Measurements from ENCODE around the gene SLC8A3. TPM values are rescaled to one million over a fixed set of nuclear protein-coding genes. Genes with fewer than 3 reads are reported as not detected.

Gene SLC8A3
- polyA plus RNA-seq, 1 of the 3 experiments (the other 2 are of a cell fraction): 0.26 TPM

DNA sequence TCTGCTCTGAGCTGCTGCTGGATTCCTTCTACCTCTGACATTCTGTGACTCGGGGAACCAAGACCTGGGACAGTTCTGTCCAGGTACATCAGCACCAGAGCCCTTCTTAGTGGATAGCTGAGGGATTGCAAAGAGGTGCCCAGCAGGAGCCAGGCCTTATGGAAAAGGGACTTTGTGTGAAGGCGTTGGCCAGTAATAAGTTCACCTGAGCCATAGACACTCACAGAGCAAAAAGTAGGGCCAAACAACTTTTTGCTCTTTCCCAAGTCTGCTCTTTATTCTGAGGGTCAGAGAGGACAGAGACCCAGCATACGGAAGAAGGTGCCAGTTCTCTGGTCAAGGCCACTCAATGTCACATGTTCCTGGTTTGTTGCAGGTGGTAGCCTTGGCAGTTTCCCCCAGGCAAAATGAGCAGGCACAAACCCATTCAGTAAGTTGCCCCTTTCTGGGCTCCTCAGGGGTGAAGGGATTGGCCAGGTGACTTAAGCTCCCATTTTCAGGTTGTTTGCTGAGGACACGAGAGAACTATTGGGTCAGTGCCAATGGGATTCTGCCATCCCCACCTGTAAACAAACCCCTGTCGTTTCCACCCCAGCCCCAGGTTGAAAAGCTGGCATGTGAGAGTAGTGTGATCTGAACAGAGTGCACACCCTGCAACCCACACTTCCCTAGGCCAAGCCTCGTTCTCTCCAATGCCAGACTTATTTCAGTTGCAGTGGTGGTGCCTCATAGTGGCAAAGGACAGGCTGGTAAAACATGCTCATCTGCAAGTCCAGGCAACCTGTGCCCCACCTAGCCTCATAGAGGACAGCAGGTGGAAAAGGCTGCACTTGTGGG lies 159.2 kb downstream of the SLC8A3 start:
- Histone ChIP-seq H3K27ac (ENCODE audit: low read depth in 2 of 2, low read length in 1 of 2) (no peak overlapping the region), H3K4me2 (no peak overlapping the region), H3K4me3 (ENCODE audit: low read depth in 2 of 2, low read length in 1 of 2) (no peak overlapping the region), H2AFZ (ENCODE audit: low read depth) (no peak overlapping the region), H3K9me2 (no peaks in the 10 kb centered on the region), H3K4me1 (ENCODE audit: control insufficient read depth in 1 of 2, insufficient read depth in 2 of 2, low read depth in 1 of 2, low read length in 1 of 2) (no peaks in the 10 kb centered on the region), H3K27me3 (ENCODE audit: insufficient read depth) (no peaks in the 10 kb centered on the region), H4K20me1 (ENCODE audit: insufficient read depth) (no peaks in the 10 kb centered on the region), H3K36me3 (replicated peaks in 1 of 2; ENCODE audit: control insufficient read depth in 1 of 2, insufficient read depth in 2 of 2, low read length in 1 of 2) (no peaks in the 10 kb centered on the region), H3K79me2 (ENCODE audit: insufficient read depth) (no peaks in the 10 kb centered on the region), H3K9me3 (no peaks in the 10 kb centered on the region), H3K9ac (no peak overlapping the region), H3F3A (replicated peaks; ENCODE audit: insufficient read depth) (no peaks in the 10 kb centered on the region)
- ChIA-PET POLR2A (no interaction called here), CTCF (interaction anchor here (1.2 to 4.2 kb wide), 11 partner anchors 9 to 287 kb away, joined by 3 to 238 read pairs (median 20); partner anchors contain the start of gene SMOC1)
- TF ChIP-seq, protein P1, sequence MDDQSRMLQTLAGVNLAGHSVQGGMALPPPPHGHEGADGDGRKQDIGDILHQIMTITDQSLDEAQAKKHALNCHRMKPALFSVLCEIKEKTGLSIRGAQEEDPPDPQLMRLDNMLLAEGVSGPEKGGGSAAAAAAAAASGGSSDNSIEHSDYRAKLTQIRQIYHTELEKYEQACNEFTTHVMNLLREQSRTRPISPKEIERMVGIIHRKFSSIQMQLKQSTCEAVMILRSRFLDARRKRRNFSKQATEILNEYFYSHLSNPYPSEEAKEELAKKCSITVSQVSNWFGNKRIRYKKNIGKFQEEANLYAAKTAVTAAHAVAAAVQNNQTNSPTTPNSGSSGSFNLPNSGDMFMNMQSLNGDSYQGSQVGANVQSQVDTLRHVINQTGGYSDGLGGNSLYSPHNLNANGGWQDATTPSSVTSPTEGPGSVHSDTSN (IDR thresholded peaks at IDR 0.05): no peak
- TF ChIP-seq FOXJ3 (CRISPR knock-in tag; IDR thresholded peaks at IDR 0.05) (no peak), TAF1 (IDR thresholded peaks at IDR 0.05; ENCODE audit: borderline replicate concordance, low read depth, low read length) (no peak), FOXM1 (IDR thresholded peaks at IDR 0.05; ENCODE audit: low read depth) (no peak), NFIC (IDR thresholded peaks at IDR 0.05; ENCODE audit: borderline replicate concordance) (no peak), TEAD4 (IDR thresholded peaks at IDR 0.05; ENCODE audit: borderline replicate concordance, insufficient read depth) (no peak), RFX5 (IDR thresholded peaks at IDR 0.05; ENCODE audit: low read length) (no peak), SIN3A (IDR thresholded peaks at IDR 0.05; ENCODE audit: borderline replicate concordance, low read depth, low read length) (no peak), NRF1 (IDR thresholded peaks at IDR 0.05; ENCODE audit: low read depth, low read length) (no peak), MEF2A (IDR thresholded peaks at IDR 0.05; ENCODE audit: borderline replicate concordance, low read depth) (no peak), YY1 (IDR thresholded peaks at IDR 0.05; ENCODE audit: low read depth) (no peak)
- TF ChIP-seq, protein P2, sequence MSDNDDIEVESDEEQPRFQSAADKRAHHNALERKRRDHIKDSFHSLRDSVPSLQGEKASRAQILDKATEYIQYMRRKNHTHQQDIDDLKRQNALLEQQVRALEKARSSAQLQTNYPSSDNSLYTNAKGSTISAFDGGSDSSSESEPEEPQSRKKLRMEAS (IDR thresholded peaks at IDR 0.05; ENCODE audit: low read depth): no peak
- DNase-seq: no peak
- WGBS (ENCODE audit: low lambda C conversion rate): 26% methylated on average over 4 of the region's 6 CpGs

DNA sequence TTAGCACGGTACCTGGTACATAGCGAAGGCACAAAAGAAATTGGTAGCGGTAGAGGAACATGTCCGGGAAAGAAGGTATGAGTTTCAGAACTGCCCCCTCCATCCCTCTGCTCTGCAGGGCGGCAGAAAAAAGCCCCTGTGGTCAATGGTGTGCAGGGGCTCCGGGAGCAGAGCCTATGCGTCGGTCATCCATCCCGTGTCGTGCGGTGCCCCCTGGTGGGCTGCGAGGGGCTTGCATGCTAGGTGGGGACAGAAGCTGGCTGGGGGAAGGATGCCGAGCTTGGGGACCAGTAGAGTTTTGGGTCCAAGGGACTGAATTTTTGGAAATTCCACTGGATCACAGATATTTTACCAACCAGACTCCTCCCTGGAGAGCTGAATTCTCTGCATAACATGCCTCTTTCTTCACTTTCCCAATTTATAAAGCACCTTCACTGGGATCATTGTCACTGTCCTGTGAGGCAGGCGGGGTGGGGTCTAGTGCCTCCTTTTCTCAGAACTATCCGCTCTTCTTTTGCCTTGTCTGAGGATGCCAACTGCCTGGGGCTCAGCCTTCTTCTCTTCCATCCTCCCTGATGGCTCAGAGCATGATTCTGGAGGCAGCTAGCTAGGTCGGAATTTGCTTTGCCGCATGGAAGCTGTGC lies 160.8 kb downstream of the SLC8A3 start:
- H4K20me1 ChIP-seq (ENCODE audit: insufficient read depth): no peaks in the 10 kb centered on the region
- H3K9ac ChIP-seq: no peak overlapping the region
- DNase-seq: peak; percentile 88
- H3K9me2 ChIP-seq: no peaks in the 10 kb centered on the region
- H3K4me2 ChIP-seq: no peak overlapping the region
- POLR2A ChIA-PET: interaction anchor here (0.5 to 1.5 kb wide), 2 partner anchors 149 to 209 kb away, joined by 4 to 6 read pairs; partner anchors contain the start of gene SMOC1
- 38% methylated on average over 13 of the region's 17 CpGs for WGBS (ENCODE audit: low lambda C conversion rate)
- no peaks in the 10 kb centered on the region for H3K9me3 ChIP-seq
- no peaks in the 10 kb centered on the region for H3K27me3 ChIP-seq (ENCODE audit: insufficient read depth)
- no peak overlapping the region for H3K27ac ChIP-seq (ENCODE audit: low read depth in 2 of 2, low read length in 1 of 2)
- no peak overlapping the region for H2AFZ ChIP-seq (ENCODE audit: low read depth)
- no peaks in the 10 kb centered on the region for H3F3A ChIP-seq (replicated peaks; ENCODE audit: insufficient read depth)
- no peaks in the 10 kb centered on the region for H3K4me1 ChIP-seq (ENCODE audit: control insufficient read depth in 1 of 2, insufficient read depth in 2 of 2, low read depth in 1 of 2, low read length in 1 of 2)
- TF ChIP-seq TEAD4 (IDR thresholded peaks at IDR 0.05; ENCODE audit: borderline replicate concordance, insufficient read depth) (no peak), RAD21 (IDR thresholded peaks at IDR 0.05; ENCODE audit: low read length) (peak; percentile 97), SMC3 (IDR thresholded peaks at IDR 0.05; ENCODE audit: low read depth, low read length) (peak; percentile 95)
- TF ChIP-seq, protein P1 (IDR thresholded peaks at IDR 0.05): no peak
- TF ChIP-seq, protein P3, sequence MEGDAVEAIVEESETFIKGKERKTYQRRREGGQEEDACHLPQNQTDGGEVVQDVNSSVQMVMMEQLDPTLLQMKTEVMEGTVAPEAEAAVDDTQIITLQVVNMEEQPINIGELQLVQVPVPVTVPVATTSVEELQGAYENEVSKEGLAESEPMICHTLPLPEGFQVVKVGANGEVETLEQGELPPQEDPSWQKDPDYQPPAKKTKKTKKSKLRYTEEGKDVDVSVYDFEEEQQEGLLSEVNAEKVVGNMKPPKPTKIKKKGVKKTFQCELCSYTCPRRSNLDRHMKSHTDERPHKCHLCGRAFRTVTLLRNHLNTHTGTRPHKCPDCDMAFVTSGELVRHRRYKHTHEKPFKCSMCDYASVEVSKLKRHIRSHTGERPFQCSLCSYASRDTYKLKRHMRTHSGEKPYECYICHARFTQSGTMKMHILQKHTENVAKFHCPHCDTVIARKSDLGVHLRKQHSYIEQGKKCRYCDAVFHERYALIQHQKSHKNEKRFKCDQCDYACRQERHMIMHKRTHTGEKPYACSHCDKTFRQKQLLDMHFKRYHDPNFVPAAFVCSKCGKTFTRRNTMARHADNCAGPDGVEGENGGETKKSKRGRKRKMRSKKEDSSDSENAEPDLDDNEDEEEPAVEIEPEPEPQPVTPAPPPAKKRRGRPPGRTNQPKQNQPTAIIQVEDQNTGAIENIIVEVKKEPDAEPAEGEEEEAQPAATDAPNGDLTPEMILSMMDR (IDR thresholded peaks at IDR 0.05): peak; percentile 60
- TF ChIP-seq, protein P4, sequence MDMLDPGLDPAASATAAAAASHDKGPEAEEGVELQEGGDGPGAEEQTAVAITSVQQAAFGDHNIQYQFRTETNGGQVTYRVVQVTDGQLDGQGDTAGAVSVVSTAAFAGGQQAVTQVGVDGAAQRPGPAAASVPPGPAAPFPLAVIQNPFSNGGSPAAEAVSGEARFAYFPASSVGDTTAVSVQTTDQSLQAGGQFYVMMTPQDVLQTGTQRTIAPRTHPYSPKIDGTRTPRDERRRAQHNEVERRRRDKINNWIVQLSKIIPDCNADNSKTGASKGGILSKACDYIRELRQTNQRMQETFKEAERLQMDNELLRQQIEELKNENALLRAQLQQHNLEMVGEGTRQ (IDR thresholded peaks at IDR 0.05; ENCODE audit: borderline replicate concordance, low read depth, low read length): no peak
- TF ChIP-seq, protein P5, sequence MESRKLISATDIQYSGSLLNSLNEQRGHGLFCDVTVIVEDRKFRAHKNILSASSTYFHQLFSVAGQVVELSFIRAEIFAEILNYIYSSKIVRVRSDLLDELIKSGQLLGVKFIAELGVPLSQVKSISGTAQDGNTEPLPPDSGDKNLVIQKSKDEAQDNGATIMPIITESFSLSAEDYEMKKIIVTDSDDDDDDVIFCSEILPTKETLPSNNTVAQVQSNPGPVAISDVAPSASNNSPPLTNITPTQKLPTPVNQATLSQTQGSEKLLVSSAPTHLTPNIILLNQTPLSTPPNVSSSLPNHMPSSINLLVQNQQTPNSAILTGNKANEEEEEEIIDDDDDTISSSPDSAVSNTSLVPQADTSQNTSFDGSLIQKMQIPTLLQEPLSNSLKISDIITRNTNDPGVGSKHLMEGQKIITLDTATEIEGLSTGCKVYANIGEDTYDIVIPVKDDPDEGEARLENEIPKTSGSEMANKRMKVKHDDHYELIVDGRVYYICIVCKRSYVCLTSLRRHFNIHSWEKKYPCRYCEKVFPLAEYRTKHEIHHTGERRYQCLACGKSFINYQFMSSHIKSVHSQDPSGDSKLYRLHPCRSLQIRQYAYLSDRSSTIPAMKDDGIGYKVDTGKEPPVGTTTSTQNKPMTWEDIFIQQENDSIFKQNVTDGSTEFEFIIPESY (IDR thresholded peaks at IDR 0.05; ENCODE audit: borderline replicate concordance, low read depth): no peak
- CTCF ChIA-PET: interaction anchor here (0.5 to 4.2 kb wide), 96 partner anchors 8 to 851 kb away, joined by 3 to 238 read pairs (median 4); partner anchors contain the start of gene SMOC1
- H3K36me3 ChIP-seq (replicated peaks in 1 of 2; ENCODE audit: control insufficient read depth in 1 of 2, insufficient read depth in 2 of 2, low read length in 1 of 2): no peaks in the 10 kb centered on the region
- H3K79me2 ChIP-seq (ENCODE audit: insufficient read depth): no peaks in the 10 kb centered on the region
- H3K4me3 ChIP-seq (ENCODE audit: low read depth in 2 of 2, low read length in 1 of 2): peak overlapping the region in 1 of 2 experiments; percentile 50; a peak in 1 of 4 replicates

Measured in SK-N-SH (cell line).